Measurements from ENCODE around the gene COL3A1.

COL3A1 gene

DNA sequence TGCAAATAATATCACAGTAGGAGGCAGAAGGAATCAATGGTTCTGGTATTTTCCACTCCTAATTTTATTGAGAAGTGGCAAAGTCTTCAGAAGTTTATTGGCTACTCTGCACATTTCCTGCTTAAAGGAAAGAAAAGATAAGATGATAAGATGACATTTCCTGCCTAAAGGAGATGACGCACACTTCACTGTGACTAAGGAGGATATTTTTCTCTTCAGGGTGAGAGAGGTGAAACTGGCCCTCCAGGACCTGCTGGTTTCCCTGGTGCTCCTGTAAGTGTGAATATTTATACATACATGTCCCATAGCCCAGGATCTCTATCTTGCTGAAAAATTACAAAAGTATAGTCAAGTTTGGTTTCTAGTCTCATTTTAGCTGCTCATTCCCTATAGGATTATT is 27.9 kb downstream of the COL3A1 start:
- no peak overlapping the region for H3K4me3 ChIP-seq (ENCODE audit: low read length)
- DNase-seq (ENCODE audit: low read depth), result peak; percentile 75
- TF ChIP-seq, protein P1, sequence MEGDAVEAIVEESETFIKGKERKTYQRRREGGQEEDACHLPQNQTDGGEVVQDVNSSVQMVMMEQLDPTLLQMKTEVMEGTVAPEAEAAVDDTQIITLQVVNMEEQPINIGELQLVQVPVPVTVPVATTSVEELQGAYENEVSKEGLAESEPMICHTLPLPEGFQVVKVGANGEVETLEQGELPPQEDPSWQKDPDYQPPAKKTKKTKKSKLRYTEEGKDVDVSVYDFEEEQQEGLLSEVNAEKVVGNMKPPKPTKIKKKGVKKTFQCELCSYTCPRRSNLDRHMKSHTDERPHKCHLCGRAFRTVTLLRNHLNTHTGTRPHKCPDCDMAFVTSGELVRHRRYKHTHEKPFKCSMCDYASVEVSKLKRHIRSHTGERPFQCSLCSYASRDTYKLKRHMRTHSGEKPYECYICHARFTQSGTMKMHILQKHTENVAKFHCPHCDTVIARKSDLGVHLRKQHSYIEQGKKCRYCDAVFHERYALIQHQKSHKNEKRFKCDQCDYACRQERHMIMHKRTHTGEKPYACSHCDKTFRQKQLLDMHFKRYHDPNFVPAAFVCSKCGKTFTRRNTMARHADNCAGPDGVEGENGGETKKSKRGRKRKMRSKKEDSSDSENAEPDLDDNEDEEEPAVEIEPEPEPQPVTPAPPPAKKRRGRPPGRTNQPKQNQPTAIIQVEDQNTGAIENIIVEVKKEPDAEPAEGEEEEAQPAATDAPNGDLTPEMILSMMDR (IDR thresholded peaks at IDR 0.05; ENCODE audit: insufficient read depth, low read depth, low read length, missing control alignments), result no peak

DNA sequence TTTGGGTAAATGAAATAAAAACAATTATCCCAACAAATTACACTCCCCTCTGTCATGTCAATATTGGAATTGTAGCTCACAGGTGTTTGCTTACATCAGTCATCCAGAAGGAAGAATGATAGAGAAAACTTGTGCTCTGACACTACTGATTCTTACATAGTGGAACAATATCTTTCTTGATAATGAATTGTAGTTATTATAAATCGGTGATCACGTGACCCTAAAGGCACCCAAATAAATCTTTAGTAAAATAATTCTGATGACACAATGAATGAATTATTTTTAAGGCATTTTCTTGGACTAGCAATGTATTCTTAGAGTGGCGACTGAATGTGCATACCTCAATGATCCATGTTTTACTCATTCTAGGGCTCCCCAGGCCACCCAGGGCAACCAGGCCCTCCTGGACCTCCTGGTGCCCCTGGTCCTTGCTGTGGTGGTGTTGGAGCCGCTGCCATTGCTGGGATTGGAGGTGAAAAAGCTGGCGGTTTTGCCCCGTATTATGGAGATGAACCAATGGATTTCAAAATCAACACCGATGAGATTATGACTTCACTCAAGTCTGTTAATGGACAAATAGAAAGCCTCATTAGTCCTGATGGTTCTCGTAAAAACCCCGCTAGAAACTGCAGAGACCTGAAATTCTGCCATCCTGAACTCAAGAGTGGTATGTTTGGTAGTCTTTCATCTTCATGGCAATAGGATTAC is 34.5 kb downstream of the COL3A1 start:
- no peak overlapping the region for H3K4me3 ChIP-seq (ENCODE audit: low read length)
- DNase-seq (ENCODE audit: low read depth), result no peak
- TF ChIP-seq, protein P1 (IDR thresholded peaks at IDR 0.05; ENCODE audit: insufficient read depth, low read depth, low read length, missing control alignments), result no peak

DNA sequence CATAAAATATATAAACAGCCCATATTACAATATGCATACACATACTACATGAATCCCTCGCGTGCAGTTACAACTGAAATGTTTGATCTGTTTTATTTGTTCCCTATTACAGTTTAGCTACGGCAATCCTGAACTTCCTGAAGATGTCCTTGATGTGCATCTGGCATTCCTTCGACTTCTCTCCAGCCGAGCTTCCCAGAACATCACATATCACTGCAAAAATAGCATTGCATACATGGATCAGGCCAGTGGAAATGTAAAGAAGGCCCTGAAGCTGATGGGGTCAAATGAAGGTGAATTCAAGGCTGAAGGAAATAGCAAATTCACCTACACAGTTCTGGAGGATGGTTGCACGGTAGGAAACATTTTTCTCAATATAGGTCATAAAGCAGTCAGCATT is 36.4 kb downstream of the COL3A1 start:
- no peak overlapping the region for H3K4me3 ChIP-seq (ENCODE audit: low read length)
- TF ChIP-seq, protein P1 (IDR thresholded peaks at IDR 0.05; ENCODE audit: insufficient read depth, low read depth, low read length, missing control alignments), result no peak
- DNase-seq (ENCODE audit: low read depth), result no peak

DNA sequence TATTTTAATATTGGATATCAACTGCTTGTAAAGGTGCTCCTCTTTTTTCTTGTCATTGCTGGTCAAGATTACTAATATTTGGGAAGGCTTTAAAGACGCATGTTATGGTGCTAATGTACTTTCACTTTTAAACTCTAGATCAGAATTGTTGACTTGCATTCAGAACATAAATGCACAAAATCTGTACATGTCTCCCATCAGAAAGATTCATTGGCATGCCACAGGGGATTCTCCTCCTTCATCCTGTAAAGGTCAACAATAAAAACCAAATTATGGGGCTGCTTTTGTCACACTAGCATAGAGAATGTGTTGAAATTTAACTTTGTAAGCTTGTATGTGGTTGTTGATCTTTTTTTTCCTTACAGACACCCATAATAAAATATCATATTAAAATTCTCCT is 38.2 kb downstream of the COL3A1 start:
- TF ChIP-seq, protein P1 (IDR thresholded peaks at IDR 0.05; ENCODE audit: insufficient read depth, low read depth, low read length, missing control alignments), result no peak
- DNase-seq (ENCODE audit: low read depth), result no peak
- H3K4me3 ChIP-seq (ENCODE audit: low read length), result no peak overlapping the region

DNA sequence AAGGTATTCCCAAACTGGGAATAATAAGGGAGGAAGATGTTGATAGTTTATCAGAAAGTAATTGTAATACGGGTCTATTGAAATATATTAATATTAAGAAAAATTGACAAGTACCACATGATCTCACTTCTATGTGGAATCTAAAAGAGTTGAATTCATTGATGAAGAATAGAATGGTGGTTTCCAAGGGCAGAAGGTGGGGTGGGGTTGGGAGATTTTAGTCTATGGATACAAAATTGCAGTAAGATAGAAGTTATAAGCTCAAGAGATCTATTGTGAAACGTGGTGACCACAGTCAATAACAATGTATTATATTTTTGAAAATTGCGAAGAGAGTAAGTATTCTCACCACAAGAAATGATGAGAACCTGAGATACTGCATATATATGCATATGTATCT is 38.9 kb downstream of the COL3A1 start:
- no peak for DNase-seq (ENCODE audit: low read depth)
- no peak overlapping the region for H3K4me3 ChIP-seq (ENCODE audit: low read length)
- TF ChIP-seq, protein P1 (IDR thresholded peaks at IDR 0.05; ENCODE audit: insufficient read depth, low read depth, low read length, missing control alignments), result no peak

DNA sequence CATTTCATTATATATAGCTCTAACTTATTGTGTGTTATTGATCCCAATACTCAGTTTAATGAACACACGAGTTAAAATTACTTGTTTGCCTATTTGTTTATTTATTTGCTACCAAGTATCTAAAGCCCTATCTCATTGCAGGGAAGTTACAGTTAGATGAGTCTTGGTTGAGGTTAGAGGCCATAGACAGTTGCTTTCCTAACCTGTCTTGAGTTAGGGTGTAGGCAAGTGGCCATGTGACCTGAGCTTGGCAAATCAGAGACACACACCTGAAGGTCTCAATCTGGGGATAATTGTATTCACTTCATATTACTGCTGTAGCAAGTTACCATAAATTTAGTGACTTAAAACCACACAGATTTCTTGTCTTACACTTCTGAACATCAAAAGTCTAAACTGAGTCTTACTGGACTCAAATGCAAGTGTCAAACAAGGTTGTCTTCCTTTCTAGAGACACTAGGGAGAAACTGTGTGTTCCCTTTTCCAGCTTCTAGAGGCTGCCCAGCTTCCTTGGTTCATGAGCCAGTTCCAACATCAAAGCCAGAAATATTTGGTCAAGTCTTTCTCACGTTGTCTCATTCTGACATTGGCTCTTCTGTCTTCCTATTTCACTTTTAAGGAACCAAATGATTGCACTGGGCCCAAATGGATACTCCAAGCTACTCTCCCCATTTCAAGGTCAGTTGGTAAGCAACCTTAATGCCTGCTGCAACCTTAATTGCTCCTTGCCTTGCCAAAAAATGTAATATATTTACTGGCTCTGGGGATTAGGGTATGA is 39.7 kb downstream of the COL3A1 start:
- H3K4me3 ChIP-seq (ENCODE audit: low read length), result no peak overlapping the region
- DNase-seq (ENCODE audit: low read depth), result no peak
- TF ChIP-seq, protein P1 (IDR thresholded peaks at IDR 0.05; ENCODE audit: insufficient read depth, low read depth, low read length, missing control alignments), result no peak

All from epithelial cell of esophagus (primary cell).